H9 (cell line): Measurements from ENCODE around the gene RHOU. TPM values are rescaled to one million over a fixed set of nuclear protein-coding genes. Genes with fewer than 3 reads are reported as not detected.

Source experiments
- DNase-seq: peaks from one replicate; pipeline ENCODE4 v3.0.0-alpha.2; 2017
- H2AFZ ChIP-seq: one replicate; pipeline ENCODE4 v1.6.1; 2013; ENCODE audit warnings: mild to moderate bottlenecking, low read length, control low read depth, moderate library complexity
- H2AK5ac ChIP-seq: 2 replicates; pipeline ENCODE4 v1.6.1; 2013; ENCODE audit warnings: low read length, control low read depth, mixed read lengths; ENCODE audit not compliant: insufficient read length
- H2BK120ac ChIP-seq: one replicate; pipeline ENCODE4 v1.6.1; 2013; ENCODE audit warnings: low read depth, mild to moderate bottlenecking, low read length, control low read depth, inconsistent platforms; ENCODE audit not compliant: poor library complexity, severe bottlenecking
- H2BK12ac ChIP-seq: 2 replicates; pipeline ENCODE4 v1.6.1; 2013; ENCODE audit warnings: low read length, control low read depth, mixed read lengths, low read depth; ENCODE audit not compliant: insufficient read length
- H2BK15ac ChIP-seq: 2 replicates; pipeline ENCODE4 v1.6.1; 2013; ENCODE audit warnings: low read depth, low read length, control low read depth
- H2BK20ac ChIP-seq: one replicate; pipeline ENCODE4 v1.6.1; 2013; ENCODE audit warnings: low read depth, mild to moderate bottlenecking, low read length, control low read depth, inconsistent platforms; ENCODE audit not compliant: poor library complexity, severe bottlenecking
- H2BK5ac ChIP-seq: 2 replicates; pipeline ENCODE4 v1.6.1; 2013; ENCODE audit warnings: low read length, control low read depth, mixed read lengths; ENCODE audit not compliant: insufficient read length
- H3K14ac ChIP-seq: 2 replicates; pipeline ENCODE4 v1.6.1; 2013; ENCODE audit warnings: low read length, control low read depth; ENCODE audit not compliant: insufficient read depth
- H3K18ac ChIP-seq: 2 replicates; pipeline ENCODE4 v1.6.1; 2013; ENCODE audit warnings: low read depth, mild to moderate bottlenecking, mixed read lengths, low read length, control low read depth; ENCODE audit not compliant: insufficient read length
- H3K23ac ChIP-seq: 2 replicates; pipeline ENCODE4 v1.6.1; 2013; ENCODE audit warnings: low read length, control low read depth, mixed read lengths, low read depth; ENCODE audit not compliant: insufficient read length
- H3K23me2 ChIP-seq: 2 replicates; pipeline ENCODE4 v1.6.1; 2013; ENCODE audit warnings: low read depth, mild to moderate bottlenecking, mixed read lengths, low read length, control low read depth; ENCODE audit not compliant: insufficient read length, poor library complexity, severe bottlenecking
- H3K27ac ChIP-seq: 2 replicates; pipeline ENCODE4 v1.5.1; 2013; ENCODE audit warnings: low read length, control low read depth, mixed read lengths, low read depth; ENCODE audit not compliant: insufficient read length
- H3K27me3 ChIP-seq: 2 replicates; pipeline ENCODE4 v1.6.1; 2013; ENCODE audit warnings: low read length, control low read depth, inconsistent platforms; ENCODE audit not compliant: insufficient read depth
- H3K4ac ChIP-seq: 2 replicates; pipeline ENCODE4 v1.6.1; 2013; ENCODE audit warnings: low read depth, mild to moderate bottlenecking, control low read depth, inconsistent platforms, low read length, moderate library complexity
- H3K4me1 ChIP-seq: 2 replicates; pipeline ENCODE4 v1.6.1; 2013; ENCODE audit warnings: low read length, control low read depth, inconsistent platforms; ENCODE audit not compliant: insufficient read depth
- H3K4me2 ChIP-seq: 2 replicates; pipeline ENCODE4 v1.6.1; 2013; ENCODE audit warnings: low read length, control low read depth, mixed read lengths; ENCODE audit not compliant: insufficient read length, insufficient read depth
- H3K56ac ChIP-seq: 2 replicates; pipeline ENCODE4 v1.6.1; 2013; ENCODE audit warnings: low read depth, mild to moderate bottlenecking, mixed read lengths, low read length, control low read depth; ENCODE audit not compliant: insufficient read length
- H3K79me1 ChIP-seq: 2 replicates; pipeline ENCODE4 v1.6.1; 2013; ENCODE audit warnings: low read depth, mild to moderate bottlenecking, moderate library complexity, low read length, control low read depth, inconsistent platforms; ENCODE audit not compliant: insufficient read depth, poor library complexity, severe bottlenecking
- H3K79me2 ChIP-seq: 2 replicates; pipeline ENCODE4 v1.6.1; 2013; ENCODE audit warnings: low read length, control low read depth, inconsistent platforms; ENCODE audit not compliant: insufficient read depth
- H3K9ac ChIP-seq: 2 replicates; pipeline ENCODE4 v1.6.1; 2013; ENCODE audit warnings: low read length, control low read depth, mixed read lengths; ENCODE audit not compliant: insufficient read length; ENCODE audit errors: extremely low read depth
- H3K9me3 ChIP-seq: one replicate; pipeline ENCODE4 v1.6.1; 2013; ENCODE audit warnings: low read depth, low read length, inconsistent platforms; ENCODE audit not compliant: control insufficient read depth
- H3T11ph ChIP-seq: one replicate; pipeline ENCODE4 v1.6.1; 2013; ENCODE audit warnings: mild to moderate bottlenecking, low read length, control low read depth, inconsistent platforms
- H4K20me1 ChIP-seq: one replicate; pipeline ENCODE4 v1.6.1; 2013; ENCODE audit not compliant: control insufficient read depth, insufficient read length, insufficient read depth
- H4K5ac ChIP-seq: 2 replicates; pipeline ENCODE4 v1.6.1; 2013; ENCODE audit warnings: low read depth, mild to moderate bottlenecking, mixed read lengths, low read length, control low read depth; ENCODE audit not compliant: insufficient read length
- H4K8ac ChIP-seq: replicated peaks from 2 replicates; pipeline ENCODE4 v1.6.1; 2013; ENCODE audit warnings: low read length, control low read depth, mixed read lengths, low read depth; ENCODE audit not compliant: insufficient read length
- H4K91ac ChIP-seq: 2 replicates; pipeline ENCODE4 v1.6.1; 2013; ENCODE audit warnings: low read depth, mild to moderate bottlenecking, moderate library complexity, mixed read lengths, low read length, control low read depth; ENCODE audit not compliant: insufficient read length
- H3K27ac Mint-ChIP-seq, 3 experiments: 2 replicates in 2 of 3; 3 replicates in 1 of 3; pipeline ENCODE4 v1.8.0; 2020 to 2021; ENCODE audit warnings: mixed read lengths in 3 of 3, mild to moderate bottlenecking in 1 of 3, moderate library complexity in 1 of 3
- H3K27me3 Mint-ChIP-seq: 2 replicates; pipeline ENCODE4 v1.8.0; 2021; ENCODE audit warnings: low read depth, mild to moderate bottlenecking, moderate library complexity, mixed read lengths
- H3K36me3 Mint-ChIP-seq, 3 experiments: 2 replicates in 2 of 3; 3 replicates in 1 of 3; pipeline ENCODE4 v1.8.0; 2020 to 2021; ENCODE audit warnings: low read depth in 3 of 3, mixed read lengths in 3 of 3; ENCODE audit not compliant: insufficient read depth in 1 of 3
- H3K4me1 Mint-ChIP-seq, 2 experiments: 2 replicates each; pipeline ENCODE4 v1.8.0; 2020; ENCODE audit warnings: mixed read lengths in 2 of 2
- H3K4me3 Mint-ChIP-seq, 2 experiments: 2 replicates in 1 of 2; 3 replicates in 1 of 2; pipeline ENCODE4 v1.8.0; 2020 to 2021; ENCODE audit warnings: mild to moderate bottlenecking in 2 of 2, mixed read lengths in 2 of 2, moderate library complexity in 1 of 2
- H3K9me3 Mint-ChIP-seq, 2 experiments: 2 replicates in 1 of 2; 3 replicates in 1 of 2; pipeline ENCODE4 v1.8.0; 2020; ENCODE audit warnings: mild to moderate bottlenecking in 2 of 2, mixed read lengths in 2 of 2, moderate library complexity in 1 of 2
- WGBS: extraction: QIAGEN DNeasy Blood & Tissue Kit; methylation state at CpG from one replicate; pipeline ENCODE4 v1.1.7; 2013; ENCODE audit warnings: missing lambda C conversion rate, low lambda C conversion rate, mixed read lengths; ENCODE audit not compliant: insufficient read length; ENCODE audit errors: extremely low coverage; 5-methylcytosine and 5-hydroxymethylcytosine counted together
- total RNA-seq: library from RNA; stranded (reverse); gene quantifications from 2 replicates; pipeline ENCODE4 v1.2.1, GENCODE V29; 2021
- TF ChIP-seq, protein P1 (sequence below): fragments of 200-600 bp; sonication (generic); conservative IDR thresholded peaks from 3 replicates; pipeline ENCODE4 v1.8.0; 2021; ENCODE audit warnings: antibody characterized with exemption, mild to moderate bottlenecking

RHOU gene
- total RNA-seq, 1 experiment from 2014 or later: 3.9 TPM

DNA sequence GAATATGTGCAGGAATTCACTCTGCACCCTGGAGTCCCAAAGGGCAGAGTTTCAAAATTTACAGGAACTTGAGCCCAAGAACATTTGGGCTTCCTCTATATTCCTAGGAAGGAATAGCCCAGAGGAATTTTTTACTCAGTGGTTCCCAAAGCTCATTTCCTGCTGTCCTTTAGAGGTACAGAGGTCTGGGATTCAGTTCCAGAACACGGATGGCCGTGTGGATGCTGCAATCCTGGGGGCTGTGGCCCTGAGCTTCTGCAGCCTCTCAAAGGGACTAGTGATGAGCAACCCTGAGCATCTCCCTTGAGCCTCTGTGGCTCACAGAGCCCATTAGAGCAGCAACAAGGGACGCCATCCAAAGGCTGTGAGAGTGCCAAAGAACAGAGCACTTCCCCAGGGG lies 10.1 kb upstream of the RHOU start:
- H3K4me2 ChIP-seq: no peak overlapping the region
- no peaks in the 10 kb centered on the region for H3K23me2 ChIP-seq

More for the DNA sequence above, 10.1 kb upstream of the RHOU start:
- TF ChIP-seq, protein P1, sequence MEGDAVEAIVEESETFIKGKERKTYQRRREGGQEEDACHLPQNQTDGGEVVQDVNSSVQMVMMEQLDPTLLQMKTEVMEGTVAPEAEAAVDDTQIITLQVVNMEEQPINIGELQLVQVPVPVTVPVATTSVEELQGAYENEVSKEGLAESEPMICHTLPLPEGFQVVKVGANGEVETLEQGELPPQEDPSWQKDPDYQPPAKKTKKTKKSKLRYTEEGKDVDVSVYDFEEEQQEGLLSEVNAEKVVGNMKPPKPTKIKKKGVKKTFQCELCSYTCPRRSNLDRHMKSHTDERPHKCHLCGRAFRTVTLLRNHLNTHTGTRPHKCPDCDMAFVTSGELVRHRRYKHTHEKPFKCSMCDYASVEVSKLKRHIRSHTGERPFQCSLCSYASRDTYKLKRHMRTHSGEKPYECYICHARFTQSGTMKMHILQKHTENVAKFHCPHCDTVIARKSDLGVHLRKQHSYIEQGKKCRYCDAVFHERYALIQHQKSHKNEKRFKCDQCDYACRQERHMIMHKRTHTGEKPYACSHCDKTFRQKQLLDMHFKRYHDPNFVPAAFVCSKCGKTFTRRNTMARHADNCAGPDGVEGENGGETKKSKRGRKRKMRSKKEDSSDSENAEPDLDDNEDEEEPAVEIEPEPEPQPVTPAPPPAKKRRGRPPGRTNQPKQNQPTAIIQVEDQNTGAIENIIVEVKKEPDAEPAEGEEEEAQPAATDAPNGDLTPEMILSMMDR: no peak
- H3K27ac Mint-ChIP-seq: no peak overlapping the region
- H4K8ac ChIP-seq: no peak overlapping the region
- no peaks in the 10 kb centered on the region for H3K79me1 ChIP-seq
- no peak overlapping the region for H2AFZ ChIP-seq
- H3K9ac ChIP-seq: no peak overlapping the region
- peaks cover 8% of the 10 kb centered on the region; the same call in 1 of the 2 replicates for H3K4me1 ChIP-seq
- H3K27me3 ChIP-seq: no peaks in the 10 kb centered on the region
- H4K5ac ChIP-seq: no peak overlapping the region
- H2BK120ac ChIP-seq: no peak overlapping the region
- H2AK5ac ChIP-seq: no peak overlapping the region
- H4K20me1 ChIP-seq: no peaks in the 10 kb centered on the region
- H2BK20ac ChIP-seq: no peak overlapping the region
- DNase-seq: no peak
- H2BK12ac ChIP-seq: no peak overlapping the region
- no peak overlapping the region for H3K56ac ChIP-seq
- H4K91ac ChIP-seq: no peak overlapping the region
- H3K9me3 Mint-ChIP-seq: peaks cover 0 to 4% of the 10 kb centered on the region in 2 experiments; a peak in 1 of 5 replicates
- no peak overlapping the region for H3K14ac ChIP-seq
- no peak overlapping the region for H3K4ac ChIP-seq
- H3K23ac ChIP-seq: no peak overlapping the region
- no CpG with 5 or more reads among the region's 3 CpGs for WGBS
- H3K27ac ChIP-seq: no peak overlapping the region
- H3K9me3 ChIP-seq: no peaks in the 10 kb centered on the region
- no peak overlapping the region for H3T11ph ChIP-seq
- no peak overlapping the region for H3K4me3 Mint-ChIP-seq
- H3K36me3 Mint-ChIP-seq: no peaks in the 10 kb centered on the region
- peaks cover 9 to 10% of the 10 kb centered on the region in 2 experiments for H3K4me1 Mint-ChIP-seq
- no peak overlapping the region for H2BK15ac ChIP-seq
- peaks cover 17% of the 10 kb centered on the region for H3K27me3 Mint-ChIP-seq
- no peak overlapping the region for H2BK5ac ChIP-seq
- H3K18ac ChIP-seq: no peak overlapping the region
- no peaks in the 10 kb centered on the region for H3K79me2 ChIP-seq
